Activated T-cell treated with anti-CD3 and anti-CD28 coated beads for 1 hour (primary cell): Measurements from ENCODE around the gene NLGN1.
"Not testable (repeated sequence)": the region's sequence is repeated elsewhere in the genome, so short reads cannot be mapped to it uniquely, and the experiment has no call there.

ENCODE experiments used
- DNase-seq: peaks from one replicate; pipeline ENCODE4 v3.0.0-alpha.2; 2020; ENCODE audit warnings: low read depth

NLGN1 gene

DNA sequence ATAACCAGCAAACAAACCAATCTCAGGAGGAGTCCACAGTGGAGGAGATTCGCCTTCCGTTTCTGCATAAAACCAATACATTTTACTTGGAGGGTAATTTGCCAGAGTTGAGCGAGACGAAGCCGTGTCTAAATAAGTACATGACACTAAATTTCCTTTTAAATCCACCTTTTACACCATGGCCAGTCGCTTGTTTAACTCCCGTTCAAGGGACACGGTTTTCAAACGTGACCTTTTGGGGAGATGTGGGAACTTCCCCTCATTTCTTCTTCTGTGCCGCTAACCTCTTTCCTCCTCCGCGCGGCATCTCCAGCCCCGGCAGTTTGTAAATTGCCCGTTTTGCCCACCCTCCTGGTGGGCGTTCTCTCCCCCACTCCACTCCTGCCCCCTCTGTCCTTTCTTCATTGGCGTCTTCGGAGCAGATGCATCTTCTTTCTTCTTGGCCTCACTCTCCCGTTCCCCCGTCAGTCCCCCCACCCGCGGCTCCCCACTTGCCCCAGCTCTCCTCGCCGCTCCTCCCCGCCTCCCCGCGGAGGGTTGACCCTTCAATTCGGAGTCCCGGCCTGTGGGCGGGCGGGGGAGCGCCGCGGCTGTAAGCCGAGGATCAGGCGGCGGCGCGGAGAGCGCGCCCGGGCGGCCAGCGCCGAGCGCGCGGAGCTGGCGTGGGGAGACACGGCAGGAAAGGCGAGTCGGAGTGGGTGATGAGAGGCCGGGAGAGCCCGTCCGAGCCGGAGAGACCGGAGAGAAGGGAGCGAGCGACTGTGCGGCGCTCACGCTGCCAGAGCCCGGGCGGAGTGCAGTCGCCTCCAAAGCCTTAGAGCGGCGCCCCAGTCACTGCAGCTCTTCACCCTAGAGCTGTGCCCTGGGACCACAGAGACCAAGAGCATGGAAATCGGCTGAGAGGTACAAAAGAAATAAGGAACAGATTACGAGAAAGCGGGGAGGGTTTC lies at the start of gene NLGN1:
Gene NLGN1, plus strand, starts transcription at position 584 of the 950 bp plus-strand sequence.
- no peak for DNase-seq

- DNase-seq, result no peak
Measured at GRCh38 chr3:173351886-173352285, 45.7 kb upstream of the NLGN1 start.

GRCh38 chr3:173353137-173353536 lies 44.4 kb upstream of the NLGN1 start:
- not testable (repeated sequence) for DNase-seq

GRCh38 chr3:173354124-173354523 lies 43.4 kb upstream of the NLGN1 start:
- DNase-seq, result no peak

DNA sequence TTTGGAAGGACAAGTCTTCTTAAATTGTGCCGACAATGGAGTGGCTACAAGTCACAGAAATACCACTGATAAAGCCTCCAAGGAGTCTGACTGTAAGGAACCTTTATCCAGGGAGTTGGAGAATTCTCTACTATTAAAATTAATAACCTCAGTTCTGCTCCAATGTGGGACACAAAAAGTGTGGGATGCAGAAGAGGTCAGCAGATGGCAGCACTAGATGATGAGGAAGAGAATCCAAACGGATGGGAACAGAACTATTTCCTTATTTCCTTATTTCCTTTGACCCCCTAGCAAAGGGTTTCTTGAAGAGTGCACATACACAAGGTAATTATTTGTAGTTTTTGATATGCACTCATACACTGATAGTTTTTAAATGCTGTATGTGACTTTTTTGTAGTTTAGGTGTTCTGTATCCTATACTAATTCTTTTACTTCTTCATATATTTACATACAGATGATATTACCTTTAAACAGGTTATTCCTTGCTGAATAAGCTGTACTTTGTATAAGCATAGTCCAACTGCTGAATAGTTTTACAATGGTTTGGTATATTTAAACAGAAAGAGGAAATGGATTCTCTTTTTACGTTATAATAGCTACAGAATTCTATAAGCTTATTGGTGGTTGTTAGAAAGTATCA lies 25.6 kb upstream of the NLGN1 start:
- no peak for DNase-seq

DNA sequence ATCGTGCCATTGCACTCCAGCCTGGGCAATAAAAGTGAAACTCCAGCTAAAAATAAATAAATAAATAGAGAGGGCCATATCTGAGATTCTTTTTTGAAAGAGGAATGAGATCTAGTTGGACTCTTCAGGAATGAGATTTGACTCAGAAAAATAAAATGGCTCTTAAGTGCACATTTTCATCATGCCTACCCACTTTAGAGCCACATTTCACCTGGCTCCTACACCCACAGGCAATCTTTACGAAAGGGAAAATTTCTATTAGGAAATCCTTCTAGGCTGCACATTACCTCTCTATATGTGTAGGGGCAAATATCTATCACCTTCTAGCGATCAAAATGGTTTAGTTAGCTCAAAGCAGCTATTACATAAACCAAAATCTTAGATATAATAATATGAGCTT lies 16.9 kb upstream of the NLGN1 start:
- no peak for DNase-seq

DNA sequence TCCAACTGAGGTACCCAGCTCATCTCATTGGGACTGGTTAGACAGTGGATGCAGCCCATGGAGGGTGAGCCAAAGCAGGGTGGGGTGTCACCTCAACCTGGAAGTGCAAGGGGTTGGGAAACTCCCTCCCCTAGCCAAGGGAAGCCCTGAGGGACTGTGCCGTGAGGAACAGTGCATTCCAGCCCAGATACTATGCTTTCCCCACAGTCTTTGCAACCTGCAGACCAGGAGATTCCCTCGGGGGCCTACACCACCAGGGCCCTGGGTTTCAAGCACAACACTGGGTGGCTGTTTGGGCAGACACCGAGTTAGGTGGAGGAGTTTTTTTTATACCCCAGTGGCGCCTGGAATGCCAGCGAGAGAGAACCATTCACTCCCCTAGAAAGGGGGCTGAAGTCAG lies 15.6 kb upstream of the NLGN1 start:
- DNase-seq, result not testable (repeated sequence)

DNA sequence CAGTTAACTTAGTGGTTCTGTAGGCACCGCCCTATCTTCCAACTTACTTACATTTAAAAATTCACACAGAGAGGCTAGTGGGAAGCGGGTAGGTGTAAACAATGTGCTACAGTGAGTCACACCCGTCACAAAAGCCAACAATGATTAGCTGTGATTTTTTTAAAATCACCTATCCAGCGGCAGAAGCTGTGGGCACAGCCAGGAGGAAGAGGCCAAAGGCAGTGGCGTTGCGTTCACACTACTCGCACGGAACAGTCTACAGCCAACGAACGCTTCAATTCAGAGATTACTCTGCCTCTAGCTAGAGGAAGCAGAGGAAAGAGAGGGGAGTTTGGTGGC lies 2.5 kb upstream of the NLGN1 start:
- no peak for DNase-seq

- DNase-seq, result no peak
Measured at GRCh38 chr3:173395412-173396181, 1.9 kb upstream of the NLGN1 start.

GRCh38 chr3:173396191-173397041 lies 1.1 kb upstream of the NLGN1 start:
- no peak for DNase-seq

DNA sequence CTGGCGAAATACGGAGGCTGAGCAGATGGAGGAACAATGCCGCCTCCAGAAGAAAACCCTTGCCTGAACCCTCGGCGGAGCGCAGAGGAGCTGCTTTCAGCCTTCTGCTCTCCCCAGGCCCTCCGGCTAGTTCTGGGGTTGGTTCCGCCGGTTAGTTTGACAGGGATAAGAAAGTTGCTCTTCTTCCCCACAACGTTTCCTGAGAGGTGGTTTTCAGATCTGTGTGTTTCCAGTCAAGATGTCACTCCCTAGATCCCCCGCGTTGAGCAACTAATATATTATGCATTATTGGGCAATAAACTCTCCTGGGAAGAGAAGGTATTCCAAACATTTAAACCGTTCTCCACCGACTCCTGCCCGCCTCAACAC lies 551 bp downstream of the NLGN1 start:
- DNase-seq, result no peak

GRCh38 chr3:173399044-173399443 lies 1.5 kb downstream of the NLGN1 start:
- no peak for DNase-seq

DNA sequence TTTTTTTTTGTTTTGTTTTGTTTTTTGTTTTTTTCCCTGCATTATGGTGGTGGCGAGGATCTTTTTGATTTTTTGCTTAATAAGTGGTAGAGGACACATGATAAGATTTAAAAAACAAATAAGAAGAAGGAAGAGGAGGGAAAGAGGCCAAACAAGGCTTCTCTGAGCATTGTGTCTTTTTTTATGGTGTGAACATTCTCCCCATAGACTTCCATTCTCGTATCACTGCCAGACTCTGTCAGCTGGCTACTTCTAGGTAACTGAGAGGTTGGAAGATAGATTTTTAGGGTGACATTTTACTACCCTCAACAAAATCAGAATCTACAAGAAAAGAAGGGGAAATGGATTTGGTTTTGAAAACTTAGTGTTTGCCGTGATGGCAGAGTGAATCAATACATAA lies 3.8 kb downstream of the NLGN1 start:
- DNase-seq, result no peak

- DNase-seq, result no peak
Measured at GRCh38 chr3:173402656-173403055, 5.1 kb downstream of the NLGN1 start.

GRCh38 chr3:173403376-173403775 lies 5.8 kb downstream of the NLGN1 start:
- DNase-seq, result no peak

GRCh38 chr3:173404156-173404555 lies 6.6 kb downstream of the NLGN1 start:
- DNase-seq, result no peak

DNA sequence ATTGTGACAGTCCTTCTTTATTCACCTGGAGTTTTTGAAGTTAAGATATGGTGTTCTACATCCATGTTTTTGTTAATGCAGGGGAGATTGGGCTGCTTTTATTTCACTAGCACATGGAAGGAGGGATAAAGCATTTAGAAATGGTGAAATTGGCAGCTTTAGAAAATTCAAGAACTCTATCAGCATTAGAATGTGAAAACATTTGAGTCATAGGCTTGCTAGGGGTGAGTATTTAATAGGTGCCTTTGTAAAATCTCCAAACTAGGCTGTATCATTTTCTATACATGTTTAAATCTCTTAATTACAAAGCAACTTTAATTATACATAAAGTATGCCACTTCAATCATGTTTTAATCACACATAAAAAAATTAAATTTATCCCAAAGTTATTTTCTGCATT lies 12.9 kb downstream of the NLGN1 start:
- no peak for DNase-seq

- no peak for DNase-seq
Measured at GRCh38 chr3:173410849-173411248, 13.3 kb downstream of the NLGN1 start.

- no peak for DNase-seq
Measured at GRCh38 chr3:173411375-173411973, 13.9 kb downstream of the NLGN1 start.

- no peak for DNase-seq
Measured at GRCh38 chr3:173416070-173416469, 18.5 kb downstream of the NLGN1 start.

DNA sequence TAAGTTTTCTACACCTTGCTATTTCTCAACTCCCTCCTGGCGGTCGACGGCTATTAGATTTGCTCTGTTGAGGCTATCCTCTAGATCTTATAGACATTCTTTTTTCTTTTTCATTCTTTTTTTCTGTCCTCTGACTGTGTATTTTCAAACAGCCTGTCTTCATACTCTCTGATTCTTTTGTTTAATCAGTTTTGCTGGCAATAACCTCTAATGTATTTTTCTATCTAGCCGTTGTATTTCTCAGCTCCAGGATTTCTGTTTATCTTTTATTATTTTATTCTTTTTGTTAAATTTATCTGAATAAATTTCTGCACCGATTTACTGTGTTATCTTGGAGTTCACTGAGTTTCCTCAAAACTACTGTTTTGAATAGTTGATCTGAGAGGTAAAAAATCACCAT lies 31.5 kb downstream of the NLGN1 start:
- DNase-seq, result no peak
